ENCODE results near the gene KCTD6.
A peak's percentile ranks its signal among the peaks of the same experiment; 100 is the strongest.

KCTD6 gene

GRCh38 chr3:58487140-58487886 is 4.6 kb upstream of the KCTD6 start:
- DNase-seq: peak; percentile 18

- DNase-seq: no peak
These were observed 2.9 kb upstream of the KCTD6 start for GRCh38 chr3:58488967-58489366.

GRCh38 chr3:58490860-58491501 is 915 bp upstream of the KCTD6 start:
- no peak for DNase-seq

GRCh38 chr3:58492494-58492905 is 604 bp downstream of the KCTD6 start:
- DNase-seq: peak; percentile 23

GRCh38 chr3:58494107-58494506 is 2.2 kb downstream of the KCTD6 start:
- no peak for DNase-seq

- DNase-seq: no peak
These were observed 3.2 kb downstream of the KCTD6 start for GRCh38 chr3:58495101-58495500.

- no peak for DNase-seq
These were observed 4.4 kb downstream of the KCTD6 start for GRCh38 chr3:58496206-58496857.

GRCh38 chr3:58497097-58497496 is 5.2 kb downstream of the KCTD6 start:
- DNase-seq: no peak

GRCh38 chr3:58502872-58503271 is 11.0 kb downstream of the KCTD6 start:
- no peak for DNase-seq

- no peak for DNase-seq
These were observed 15.6 kb downstream of the KCTD6 start for GRCh38 chr3:58507356-58508078.

GRCh38 chr3:58508437-58508836 is 16.5 kb downstream of the KCTD6 start:
- no peak for DNase-seq

GRCh38 chr3:58514405-58514804 is 22.5 kb downstream of the KCTD6 start:
- DNase-seq: no peak

- DNase-seq: no peak
These were observed 26.4 kb downstream of the KCTD6 start for GRCh38 chr3:58518291-58518789.

GRCh38 chr3:58519668-58520402 is 27.9 kb downstream of the KCTD6 start:
- no peak for DNase-seq

- peak; percentile 39 for DNase-seq
These were observed 28.8 kb downstream of the KCTD6 start for GRCh38 chr3:58520403-58521335.

GRCh38 chr3:58521336-58521670 is 29.4 kb downstream of the KCTD6 start:
- DNase-seq: no peak

GRCh38 chr3:58521917-58522631 is 30.2 kb downstream of the KCTD6 start:
- DNase-seq: no peak

- DNase-seq: peak; percentile 19
These were observed 31.0 kb downstream of the KCTD6 start for GRCh38 chr3:58522759-58523425.

GRCh38 chr3:58524326-58524888 is 32.5 kb downstream of the KCTD6 start:
- DNase-seq: no peak

GRCh38 chr3:58526515-58526957 is 34.6 kb downstream of the KCTD6 start:
- DNase-seq: peak; percentile 7

Data from OCI-M1 (cell line).